ENCODE results near the gene CFAP46. TPM values are rescaled to one million over a fixed set of nuclear protein-coding genes. Genes with fewer than 3 reads are reported as not detected.
A peak's percentile ranks its signal among the peaks of the same experiment; 100 is the strongest.

Gene CFAP46
- total and polyA plus RNA-seq, 2 of the 8 experiments (the other 6 are each of a cell fraction or from before 2014, with no cell fraction given), result 2.6 to 4.8 TPM

- TF ChIP-seq TAF1 (IDR thresholded peaks at IDR 0.05; ENCODE audit: low read depth, low read length), result no peak
- no peak for TF ChIP-seq SP4 (IDR thresholded peaks at IDR 0.05; ENCODE audit: low read length)
- TF ChIP-seq BACH1 (IDR thresholded peaks at IDR 0.05; ENCODE audit: low read length), result no peak
- no peak for TF ChIP-seq TBP (IDR thresholded peaks at IDR 0.05; ENCODE audit: low read depth, low read length)
- TF ChIP-seq CTBP2 (IDR thresholded peaks at IDR 0.05; ENCODE audit: borderline replicate concordance, insufficient read depth, insufficient read length, low read length), result no peak
- no peak for TF ChIP-seq MAFK (IDR thresholded peaks at IDR 0.05; ENCODE audit: low read depth, low read length)
- no peak for TF ChIP-seq EP300 (IDR thresholded peaks at IDR 0.05; ENCODE audit: borderline replicate concordance in 1 of 2, low read depth in 2 of 2, low read length in 2 of 2)
- Histone ChIP-seq H3K27ac (ENCODE audit: low read depth, low read length) (no peak overlapping the region), H3K18ac (ENCODE audit: extremely low read depth, low read length) (no peak overlapping the region), H4K5ac (ENCODE audit: insufficient read length, low read depth, low read length) (no peak overlapping the region), H2BK5ac (ENCODE audit: low read depth, low read length) (no peak overlapping the region), H2AK5ac (ENCODE audit: low read depth, low read length) (no peak overlapping the region), H3K79me2 (ENCODE audit: control insufficient read depth in 1 of 2, insufficient read depth in 2 of 2, low read length in 2 of 2) (no peaks in the 10 kb centered on the region), H2AFZ (ENCODE audit: low read length) (no peak overlapping the region), H2BK120ac (replicated peaks; ENCODE audit: low read depth, low read length) (no peak overlapping the region), H2BK20ac (ENCODE audit: low read length) (no peak overlapping the region), H4K8ac (ENCODE audit: extremely low read depth, insufficient read depth, low read length) (0 out of 2 replicates have a peak overlapping the region, but pooled peaks have one; percentile 62), H3K14ac (ENCODE audit: insufficient read length) (no peak overlapping the region), H3K56ac (replicated peaks; ENCODE audit: insufficient read length, low read depth, low read length) (no peak overlapping the region), H3K23me2 (ENCODE audit: low read depth, low read length) (no peaks in the 10 kb centered on the region), H3K4ac (replicated peaks; ENCODE audit: insufficient read length, low read depth, low read length) (no peak overlapping the region), H3K9ac (replicated peaks in 1 of 4; ENCODE audit: extremely low read depth in 1 of 4, low read depth in 3 of 4, low read length in 3 of 4) (no peak overlapping the region), H4K20me1 (replicated peaks in 1 of 2; ENCODE audit: control insufficient read depth in 1 of 2, insufficient read depth in 2 of 2, low read length in 2 of 2) (peaks cover 0 to 1% of the 10 kb centered on the region in 2 experiments), H4K91ac (replicated peaks; ENCODE audit: insufficient read length, low read length) (no peak overlapping the region), H3K4me3 (ENCODE audit: extremely low read depth in 1 of 4, insufficient read depth in 2 of 4, low read depth in 3 of 4, low read length in 4 of 4) (no peak overlapping the region), H3K4me2 (ENCODE audit: insufficient read depth in 1 of 2, low read depth in 2 of 2, low read length in 2 of 2) (no peak overlapping the region), H2BK15ac (ENCODE audit: low read length) (0 out of 2 replicates have a peak overlapping the region, but pooled peaks have one; percentile 21), H3K23ac (ENCODE audit: insufficient read length) (no peak overlapping the region), H3K79me1 (ENCODE audit: low read depth, low read length) (no peaks in the 10 kb centered on the region), H3K9me3 (ENCODE audit: insufficient read depth in 2 of 2, low read depth in 1 of 2, low read length in 1 of 2) (no peaks in the 10 kb centered on the region), H3K36me3 (ENCODE audit: control insufficient read depth in 2 of 4, insufficient read depth in 4 of 4, low read length in 3 of 4) (no peaks in the 10 kb centered on the region), H3K27me3 (replicated peaks in 1 of 4; ENCODE audit: control insufficient read depth in 3 of 4, extremely low read depth in 1 of 4, insufficient read depth in 3 of 4, low read length in 3 of 4) (no peaks in the 10 kb centered on the region), H2BK12ac (ENCODE audit: low read depth, low read length) (no peak overlapping the region), H3K4me1 (replicated peaks in 1 of 4; ENCODE audit: control insufficient read depth in 3 of 4, insufficient read depth in 4 of 4, low read length in 3 of 4) (peaks cover 0 to 4% (median 1%) of the 10 kb centered on the region in 4 experiments; a peak in 1 of 7 replicates)
- ChIA-PET POLR2A (ENCODE audit: partially characterized antibody) (no interaction called here), CTCF (ENCODE audit: partially characterized antibody) (interaction anchor here (1.6 kb wide), 1 partner anchor 108 kb away, joined by 4 read pairs; no protein-coding TSS in a partner anchor)
- WGBS, 2 experiments (ENCODE audit: extremely low coverage in 1 of 2, insufficient coverage in 1 of 2, insufficient read length in 1 of 2, insufficient replicate concordance in 2 of 2, low coverage in 1 of 2, low lambda C conversion rate in 2 of 2, missing lambda C conversion rate in 1 of 2), result 88% methylated on average over 41 of the region's 46 CpGs; no CpG with 5 or more reads in 1 of the 2 experiments
- DNase-seq (ENCODE audit: low read depth in 1 of 2, low spot score in 2 of 2) (no peak), FAIRE-seq (no peak)
Observed at GRCh38 chr10:132989476-132990415, 47.4 kb upstream of the CFAP46 start.
